ENCODE results near the gene SRGN. TPM values are rescaled to one million over a fixed set of nuclear protein-coding genes. Genes with fewer than 3 reads are reported as not detected.

The SRGN gene
- total RNA-seq, 4 donors from 2014 or later: 17.2 to 24.9 (median 21.2) TPM

DNA sequence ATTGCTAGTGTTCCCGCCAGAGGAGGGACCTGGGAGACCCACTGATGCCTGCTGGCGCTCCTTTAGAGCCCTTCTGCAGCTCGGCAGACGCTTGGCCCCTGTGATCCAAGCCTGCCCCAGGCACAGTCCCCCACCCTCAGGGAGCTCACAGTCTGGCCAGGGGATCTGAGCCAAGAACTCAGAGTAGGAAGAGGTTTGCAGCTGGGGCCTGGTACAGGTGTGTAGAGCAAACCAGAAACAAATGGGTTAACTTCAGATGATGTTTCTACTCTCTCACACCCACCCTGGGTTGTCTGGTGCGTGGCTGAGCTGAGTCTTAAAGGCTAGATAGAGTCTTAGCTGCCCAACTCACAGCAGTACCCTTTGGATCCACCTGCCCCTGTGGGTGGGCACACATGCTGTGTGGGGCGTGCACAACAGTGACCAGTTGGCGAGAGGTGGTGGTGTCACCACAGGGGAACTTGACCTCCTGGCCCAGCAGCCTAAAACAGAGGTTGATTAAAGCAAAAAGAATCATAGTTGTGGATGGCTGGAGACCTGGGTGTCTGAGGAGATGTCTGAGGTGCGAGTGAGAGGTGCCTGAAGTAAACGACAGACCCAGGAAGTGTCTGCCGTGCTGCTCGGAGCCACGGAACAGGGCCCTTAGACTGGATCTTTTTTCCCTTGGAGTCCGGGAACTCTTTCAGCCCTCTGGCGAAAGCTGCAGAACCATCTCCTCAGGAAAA, 31.2 kb upstream of the SRGN start:
- WGBS: 76% methylated on average over 14 of the region's 14 CpGs

GRCh38 chr10:69057261-69057950, 30.5 kb upstream of the SRGN start:
- Histone ChIP-seq H3K27ac (peak overlapping the region; percentile 28), H3K27me3 (no peaks in the 10 kb centered on the region), H3K4me1 (peaks cover 17% of the 10 kb centered on the region), H3K4me3 (no peak overlapping the region), H3K9me3 (no peaks in the 10 kb centered on the region), H3K36me3 (no peaks in the 10 kb centered on the region)
- no peak for DNase-seq (ENCODE audit: low spot score in 2 of 2)
- no peak for TF ChIP-seq EP300 (IDR thresholded peaks at IDR 0.05)
- no peak for TF ChIP-seq POLR2AphosphoS5 (IDR thresholded peaks at IDR 0.05)
- no peak for TF ChIP-seq POLR2A (IDR thresholded peaks at IDR 0.05)
- TF ChIP-seq, protein P1, sequence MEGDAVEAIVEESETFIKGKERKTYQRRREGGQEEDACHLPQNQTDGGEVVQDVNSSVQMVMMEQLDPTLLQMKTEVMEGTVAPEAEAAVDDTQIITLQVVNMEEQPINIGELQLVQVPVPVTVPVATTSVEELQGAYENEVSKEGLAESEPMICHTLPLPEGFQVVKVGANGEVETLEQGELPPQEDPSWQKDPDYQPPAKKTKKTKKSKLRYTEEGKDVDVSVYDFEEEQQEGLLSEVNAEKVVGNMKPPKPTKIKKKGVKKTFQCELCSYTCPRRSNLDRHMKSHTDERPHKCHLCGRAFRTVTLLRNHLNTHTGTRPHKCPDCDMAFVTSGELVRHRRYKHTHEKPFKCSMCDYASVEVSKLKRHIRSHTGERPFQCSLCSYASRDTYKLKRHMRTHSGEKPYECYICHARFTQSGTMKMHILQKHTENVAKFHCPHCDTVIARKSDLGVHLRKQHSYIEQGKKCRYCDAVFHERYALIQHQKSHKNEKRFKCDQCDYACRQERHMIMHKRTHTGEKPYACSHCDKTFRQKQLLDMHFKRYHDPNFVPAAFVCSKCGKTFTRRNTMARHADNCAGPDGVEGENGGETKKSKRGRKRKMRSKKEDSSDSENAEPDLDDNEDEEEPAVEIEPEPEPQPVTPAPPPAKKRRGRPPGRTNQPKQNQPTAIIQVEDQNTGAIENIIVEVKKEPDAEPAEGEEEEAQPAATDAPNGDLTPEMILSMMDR (IDR thresholded peaks at IDR 0.05): no peak
- WGBS: 67% methylated on average over 12 of the region's 14 CpGs

More for the DNA sequence above, 31.2 kb upstream of the SRGN start:
- no peaks in the 10 kb centered on the region for H3K36me3 ChIP-seq
- H3K4me3 ChIP-seq: no peak overlapping the region
- peaks cover 10% of the 10 kb centered on the region for H3K4me1 ChIP-seq
- no peaks in the 10 kb centered on the region for H3K27me3 ChIP-seq
- H3K27ac ChIP-seq: no peak overlapping the region
- no peak for DNase-seq (ENCODE audit: low spot score in 2 of 2)
- TF ChIP-seq POLR2AphosphoS5 (IDR thresholded peaks at IDR 0.05) (no peak), EP300 (IDR thresholded peaks at IDR 0.05) (no peak), POLR2A (IDR thresholded peaks at IDR 0.05) (no peak)
- TF ChIP-seq, protein P1 (IDR thresholded peaks at IDR 0.05): no peak
- no peaks in the 10 kb centered on the region for H3K9me3 ChIP-seq

- no peak for DNase-seq (ENCODE audit: low spot score in 2 of 2)
- Histone ChIP-seq H3K27ac (peak overlapping the region; percentile 28), H3K36me3 (no peaks in the 10 kb centered on the region), H3K27me3 (no peaks in the 10 kb centered on the region), H3K4me3 (no peak overlapping the region), H3K4me1 (peaks cover 22% of the 10 kb centered on the region), H3K9me3 (no peaks in the 10 kb centered on the region)
- 0% methylated on average over 1 of the region's 1 CpG for WGBS
- no peak for TF ChIP-seq EP300 (IDR thresholded peaks at IDR 0.05)
- no peak for TF ChIP-seq POLR2A (IDR thresholded peaks at IDR 0.05)
- no peak for TF ChIP-seq POLR2AphosphoS5 (IDR thresholded peaks at IDR 0.05)
- TF ChIP-seq, protein P1 (IDR thresholded peaks at IDR 0.05): no peak
Observed at GRCh38 chr10:69057951-69058297, 30.0 kb upstream of the SRGN start.

DNA sequence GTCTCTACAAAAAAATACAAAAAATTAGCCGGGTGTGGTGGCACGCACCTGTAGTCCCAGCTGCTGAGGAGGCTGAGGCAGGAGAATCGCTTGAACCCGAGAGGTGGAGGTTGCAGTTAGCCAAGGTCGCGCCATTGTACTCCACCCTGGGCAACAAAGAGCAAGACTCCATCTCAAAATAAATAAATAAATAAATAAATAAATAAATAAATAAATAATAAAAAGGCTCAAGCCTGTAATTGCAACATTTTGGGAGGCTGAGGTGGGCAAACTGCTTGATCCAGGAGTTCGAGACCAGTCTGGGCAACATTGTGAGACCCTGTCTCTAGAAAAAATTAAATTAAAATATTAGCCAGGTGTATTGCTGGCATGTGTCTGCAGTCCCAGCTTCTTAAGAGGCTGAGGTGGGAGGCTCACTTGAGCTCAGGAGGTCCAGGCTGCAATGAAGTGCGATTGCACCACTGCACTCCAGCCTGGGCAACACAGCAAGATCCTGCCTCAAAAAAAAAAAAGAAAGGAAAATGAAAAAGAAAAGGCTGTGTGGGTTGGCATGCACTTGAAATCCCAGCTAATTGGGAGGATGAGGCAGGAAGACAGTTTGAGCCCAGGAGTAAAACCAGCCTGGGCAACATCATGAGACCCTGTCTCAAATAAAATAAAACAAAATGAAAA, 27.6 kb upstream of the SRGN start:
- 96% methylated on average over 8 of the region's 8 CpGs for WGBS
- no peaks in the 10 kb centered on the region for H3K27me3 ChIP-seq
- DNase-seq (ENCODE audit: low spot score in 2 of 2): no peak
- H3K27ac ChIP-seq: no peak overlapping the region
- H3K36me3 ChIP-seq: no peaks in the 10 kb centered on the region
- H3K9me3 ChIP-seq: no peaks in the 10 kb centered on the region
- TF ChIP-seq POLR2AphosphoS5 (IDR thresholded peaks at IDR 0.05) (no peak), EP300 (IDR thresholded peaks at IDR 0.05) (no peak), POLR2A (IDR thresholded peaks at IDR 0.05) (no peak)
- no peak overlapping the region for H3K4me3 ChIP-seq
- peaks cover 28% of the 10 kb centered on the region for H3K4me1 ChIP-seq

GRCh38 chr10:69061305-69062161, 26.4 kb upstream of the SRGN start:
- no peaks in the 10 kb centered on the region for H3K9me3 ChIP-seq
- 32% methylated on average over 19 of the region's 20 CpGs for WGBS
- peak in 2 of 3 donors; percentile 58 to 80 for TF ChIP-seq POLR2AphosphoS5 (IDR thresholded peaks at IDR 0.05)
- TF ChIP-seq, protein P1 (IDR thresholded peaks at IDR 0.05): no peak
- TF ChIP-seq EP300 (IDR thresholded peaks at IDR 0.05): peak; percentile 60
- peak in 1 of 2 donors; percentile 36 for TF ChIP-seq POLR2A (IDR thresholded peaks at IDR 0.05)
- H3K4me3 ChIP-seq: peak overlapping the region; percentile 6
- DNase-seq (ENCODE audit: low spot score in 2 of 2): peak in 1 of 2 donors; percentile 72
- no peaks in the 10 kb centered on the region for H3K27me3 ChIP-seq
- no peaks in the 10 kb centered on the region for H3K36me3 ChIP-seq
- H3K27ac ChIP-seq: peak overlapping the region; percentile 85
- peaks cover 36% of the 10 kb centered on the region for H3K4me1 ChIP-seq

Measured in suprapubic skin (tissue), 4 donors.